Fibroblast of skin of left biceps (primary cell): Measurements from ENCODE around the gene POU2F2.
"Not testable (repeated sequence)": the region's sequence is repeated elsewhere in the genome, so short reads cannot be mapped to it uniquely, and the experiment has no call there.

Source experiments
- DNase-seq, 2 experiments: peaks; one replicate each; pipeline ENCODE4 v3.0.0-alpha.2; 2013; ENCODE audit warnings: low read depth in 2 of 2

Gene POU2F2

GRCh38 chr19:42100241-42100640 is 32.0 kb downstream of the POU2F2 start:
- not testable (repeated sequence) for DNase-seq

GRCh38 chr19:42099336-42099925 is 32.8 kb downstream of the POU2F2 start:
- no peak for DNase-seq

GRCh38 chr19:42098781-42099180 is 33.5 kb downstream of the POU2F2 start:
- DNase-seq: no peak

- DNase-seq: no peak
Observed at GRCh38 chr19:42097461-42097860, 34.8 kb downstream of the POU2F2 start.

- no peak for DNase-seq
Observed at GRCh38 chr19:42096255-42096837, 35.9 kb downstream of the POU2F2 start.

- DNase-seq: no peak
Observed at GRCh38 chr19:42095814-42096230, 36.4 kb downstream of the POU2F2 start.

- no peak for DNase-seq
Observed at GRCh38 chr19:42095142-42095813, 37.0 kb downstream of the POU2F2 start.

- DNase-seq: no peak
Observed at GRCh38 chr19:42093926-42094325, 38.3 kb downstream of the POU2F2 start.

- no peak for DNase-seq
Observed at GRCh38 chr19:42093505-42093904, 38.7 kb downstream of the POU2F2 start.

GRCh38 chr19:42092350-42092749 is 39.9 kb downstream of the POU2F2 start:
- DNase-seq: no peak

- DNase-seq: no peak
Observed at GRCh38 chr19:42091742-42092141, 40.5 kb downstream of the POU2F2 start.

- no peak for DNase-seq
Observed at GRCh38 chr19:42091300-42091699, 40.9 kb downstream of the POU2F2 start.

- no peak for DNase-seq
Observed at GRCh38 chr19:42090672-42091071, 41.6 kb downstream of the POU2F2 start.

GRCh38 chr19:42089772-42090171 is 42.5 kb downstream of the POU2F2 start:
- no peak for DNase-seq

- DNase-seq: no peak
Observed at GRCh38 chr19:42089191-42089750, 43.0 kb downstream of the POU2F2 start.

- DNase-seq: peak; percentile 42 to 44
Observed at GRCh38 chr19:42088471-42089190, 43.6 kb downstream of the POU2F2 start.

GRCh38 chr19:42086770-42087550 is 45.3 kb downstream of the POU2F2 start:
- DNase-seq: no peak

- DNase-seq: no peak
Observed at GRCh38 chr19:42086188-42086736, 46.0 kb downstream of the POU2F2 start.

- no peak for DNase-seq
Observed at GRCh38 chr19:42083537-42083936, 48.7 kb downstream of the POU2F2 start.

GRCh38 chr19:42081584-42082203 is 50.6 kb downstream of the POU2F2 start:
- no peak for DNase-seq
